NCI-H2107 treated with DMSO at 0.1 percent for 48 hours (cell line): ENCODE results near the gene MEX3C.

Experiments
- DNase-seq: peaks from one replicate; lab custom pipeline; 2025; ENCODE audit not compliant: unreplicated experiment; lab: John Stamatoyannopoulos, UW

MEX3C gene

DNA sequence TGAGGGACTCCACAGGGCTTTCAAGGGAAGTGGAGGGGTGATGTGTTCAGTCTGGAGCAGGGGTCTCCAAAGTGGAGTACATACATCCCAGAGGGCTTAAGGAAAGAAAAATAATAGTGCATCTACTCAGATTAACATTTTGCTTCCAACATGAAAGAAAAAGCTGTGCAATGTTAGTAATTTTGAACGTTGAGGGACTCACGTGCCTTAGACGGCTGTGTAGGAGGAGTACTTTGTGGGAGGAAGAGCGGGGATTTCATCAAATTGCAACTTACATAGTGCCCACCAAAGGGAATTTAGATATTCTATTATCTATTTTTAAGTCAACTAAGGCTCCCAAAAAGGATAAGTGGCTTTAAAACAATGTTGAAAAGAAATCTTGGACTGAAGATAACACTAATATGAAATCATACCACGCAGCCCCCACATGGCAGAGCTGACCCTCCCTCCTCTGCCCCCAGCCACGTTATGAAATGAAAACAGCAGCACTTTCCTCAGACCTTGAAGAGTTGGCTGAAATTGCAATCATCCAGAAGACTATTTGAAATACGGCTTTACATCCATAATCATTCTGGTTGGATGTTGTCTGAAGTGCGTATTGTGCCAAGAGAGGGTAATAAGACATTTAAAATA, 42.9 kb downstream of the MEX3C start:
- no peak for DNase-seq

- DNase-seq, result no peak
Observed at GRCh38 chr18:51153659-51154371, 43.7 kb downstream of the MEX3C start.

GRCh38 chr18:51151568-51152511, 45.6 kb downstream of the MEX3C start:
- DNase-seq, result no peak

GRCh38 chr18:51151185-51151567, 46.3 kb downstream of the MEX3C start:
- DNase-seq, result no peak

DNA sequence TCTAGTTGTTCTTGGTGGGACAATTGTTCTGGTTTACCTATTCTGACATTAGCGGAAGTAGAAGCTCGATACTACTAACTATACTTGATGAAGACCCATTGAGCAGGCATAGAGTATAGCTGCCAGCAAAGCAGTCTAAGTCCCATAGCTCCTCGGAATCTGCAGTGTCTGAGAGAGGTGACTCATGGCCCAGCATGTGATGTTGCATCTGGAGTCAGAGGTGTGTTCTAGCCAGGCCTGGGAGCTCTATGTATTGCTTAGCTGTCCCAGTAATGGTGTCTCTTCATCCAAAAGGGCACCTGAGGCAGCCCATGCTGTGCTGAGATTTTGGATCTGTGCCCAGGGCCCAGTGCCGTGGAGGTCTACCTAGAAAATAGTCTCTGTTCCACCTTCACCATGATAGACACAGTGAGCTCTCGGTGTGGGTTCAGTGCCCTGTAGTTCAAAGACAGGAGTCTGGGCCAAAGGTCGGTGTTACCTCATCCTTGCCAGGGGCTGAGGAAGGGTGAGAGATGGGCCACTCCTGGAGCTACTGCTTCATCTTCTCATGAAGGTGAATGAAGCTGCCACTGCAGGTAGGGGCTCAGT, 47.3 kb downstream of the MEX3C start:
- DNase-seq, result no peak

GRCh38 chr18:51149670-51150069, 47.8 kb downstream of the MEX3C start:
- no peak for DNase-seq

DNA sequence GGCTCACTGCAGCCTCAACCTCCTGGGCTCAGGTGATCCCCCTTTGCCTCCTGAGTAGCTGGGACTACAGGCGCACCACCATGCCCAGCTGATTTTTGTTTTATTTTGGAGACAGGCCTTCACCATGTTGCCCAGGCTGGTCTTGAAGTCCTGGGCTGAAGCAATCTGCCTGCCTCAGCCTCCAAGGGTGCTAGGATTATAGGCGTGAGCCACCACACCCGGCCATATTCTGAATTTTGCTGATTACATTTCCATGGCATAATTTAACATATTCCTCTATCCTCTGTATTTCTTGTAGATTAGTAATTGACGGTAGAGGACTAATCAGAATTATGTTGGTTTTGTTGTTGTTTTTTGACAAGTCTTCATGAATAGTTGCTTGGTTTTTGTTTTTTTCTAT, 50.6 kb downstream of the MEX3C start:
- no peak for DNase-seq

DNA sequence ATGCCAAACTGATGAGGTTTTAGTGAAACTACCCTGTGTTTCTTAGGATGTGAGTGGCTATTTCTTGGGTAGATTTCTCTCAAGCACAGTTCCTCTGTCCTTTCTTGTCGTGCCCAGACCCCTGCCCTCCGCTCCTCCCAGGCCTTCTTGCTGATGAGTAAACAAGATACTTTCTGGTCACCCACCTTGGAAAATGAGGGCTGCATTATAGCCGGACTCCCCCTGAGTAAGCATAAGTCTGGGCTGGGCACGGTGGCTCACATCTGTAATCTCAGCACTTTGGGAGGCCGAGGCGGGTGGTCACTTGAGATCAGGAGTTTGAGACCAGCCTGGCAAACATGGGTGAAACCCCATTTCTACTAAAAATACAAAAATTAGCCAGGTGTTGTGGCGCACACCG, 58.5 kb downstream of the MEX3C start:
- no peak for DNase-seq

GRCh38 chr18:51137891-51138290, 59.6 kb downstream of the MEX3C start:
- no peak for DNase-seq

DNA sequence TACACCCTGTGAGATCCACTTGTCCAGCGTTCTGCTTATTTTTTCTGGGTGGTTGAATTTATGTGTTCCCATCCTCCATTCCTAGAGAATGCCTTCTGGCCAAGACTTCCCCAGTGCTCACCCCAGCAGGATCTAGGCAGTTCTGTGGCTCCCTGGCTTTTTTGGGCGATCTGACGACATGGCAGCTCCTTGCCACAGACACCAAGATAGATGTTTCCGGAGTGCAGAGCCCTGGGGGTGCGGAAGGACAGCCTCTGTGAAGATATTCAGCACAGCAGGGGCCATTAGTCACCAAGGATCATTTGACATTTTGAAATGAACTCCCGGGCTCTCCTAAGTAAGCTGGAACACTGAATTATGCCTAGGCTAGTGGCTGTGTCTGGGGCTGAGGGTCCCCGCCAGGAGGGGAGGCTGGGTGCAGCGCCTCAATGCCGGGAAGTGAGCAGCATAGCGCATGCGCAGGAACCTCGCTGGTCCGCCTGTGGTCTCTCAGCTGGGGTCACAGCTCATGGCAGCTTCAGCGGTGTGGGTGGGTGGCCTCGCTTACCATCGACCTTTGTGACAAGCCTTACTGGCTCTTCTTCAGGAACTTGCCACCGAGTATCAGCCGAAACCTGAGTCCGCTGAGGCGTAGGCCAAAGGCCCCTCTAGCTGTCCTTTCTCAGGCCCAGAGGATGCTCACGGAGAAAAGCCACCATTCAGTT, 60.3 kb downstream of the MEX3C start:
- DNase-seq, result no peak

- no peak for DNase-seq
Observed at GRCh38 chr18:51135795-51136194, 61.7 kb downstream of the MEX3C start.

DNA sequence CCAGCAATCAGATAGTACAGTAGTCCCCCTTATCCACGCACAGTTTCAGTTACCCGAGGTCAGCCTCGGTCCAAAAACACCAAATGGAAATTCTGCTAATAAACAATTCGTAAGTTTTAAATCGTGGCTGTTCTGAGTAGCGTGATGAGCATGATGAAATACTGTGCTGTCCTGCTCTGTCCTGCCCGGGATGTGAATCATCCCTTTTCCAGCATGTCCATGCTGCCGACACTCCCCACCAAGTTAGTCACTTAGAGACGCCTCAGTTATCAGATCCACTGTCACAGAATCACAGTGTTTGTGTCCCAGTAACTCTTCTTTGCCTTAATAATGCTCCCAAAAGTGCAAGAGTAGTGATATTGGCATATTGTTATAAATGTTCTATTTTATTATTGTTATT, 62.1 kb downstream of the MEX3C start:
- DNase-seq, result no peak

DNA sequence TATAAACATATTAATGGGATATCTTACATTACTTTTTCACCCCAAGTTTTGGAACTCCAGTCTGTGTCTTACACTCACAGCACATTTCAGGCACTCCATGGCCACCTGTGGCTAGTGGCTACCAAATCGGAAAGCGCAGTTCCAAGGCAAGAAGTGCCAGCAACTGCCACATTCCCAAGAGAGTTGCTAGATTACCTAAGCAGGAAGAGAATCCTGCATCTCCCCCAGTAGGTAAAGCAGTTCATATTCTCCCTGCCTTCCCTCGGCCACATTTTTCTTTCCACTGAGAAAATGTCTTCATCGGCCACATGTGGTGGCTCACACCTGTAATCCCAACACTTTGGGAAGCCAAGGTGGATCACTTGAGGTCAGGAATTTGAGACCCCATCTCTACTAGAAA, 62.8 kb downstream of the MEX3C start:
- DNase-seq, result no peak

DNA sequence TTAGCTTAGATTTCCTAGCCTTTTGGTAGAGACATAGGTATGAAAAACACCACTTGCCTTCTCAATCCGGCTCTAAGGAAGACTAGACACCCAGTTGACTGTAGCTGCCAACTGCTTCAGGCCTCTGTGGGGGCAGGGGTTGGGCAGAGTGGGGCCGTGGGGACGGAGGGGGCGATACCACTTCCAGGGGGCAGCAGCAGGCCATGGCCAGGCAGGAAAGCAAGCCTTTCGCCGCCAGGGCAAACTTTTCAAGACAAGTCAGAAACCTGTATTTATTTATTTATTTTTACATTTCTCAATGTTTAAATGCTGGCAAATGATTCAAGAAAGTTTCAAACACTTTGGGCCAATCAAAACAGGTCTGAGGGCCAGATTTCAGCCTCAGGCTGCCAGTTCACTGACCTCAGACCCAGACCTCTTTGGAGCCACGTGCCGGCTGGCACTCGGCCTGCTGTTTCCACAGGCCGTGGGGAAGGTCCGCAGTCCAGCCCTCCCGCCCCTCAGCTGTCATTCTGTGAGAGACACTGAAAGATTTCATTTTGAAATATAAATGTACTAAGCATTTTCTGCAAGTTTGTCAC, 63.8 kb downstream of the MEX3C start:
- no peak for DNase-seq

GRCh38 chr18:51132256-51132935, 65.1 kb downstream of the MEX3C start:
- no peak for DNase-seq

GRCh38 chr18:51128533-51128932, 68.9 kb downstream of the MEX3C start:
- no peak for DNase-seq

DNA sequence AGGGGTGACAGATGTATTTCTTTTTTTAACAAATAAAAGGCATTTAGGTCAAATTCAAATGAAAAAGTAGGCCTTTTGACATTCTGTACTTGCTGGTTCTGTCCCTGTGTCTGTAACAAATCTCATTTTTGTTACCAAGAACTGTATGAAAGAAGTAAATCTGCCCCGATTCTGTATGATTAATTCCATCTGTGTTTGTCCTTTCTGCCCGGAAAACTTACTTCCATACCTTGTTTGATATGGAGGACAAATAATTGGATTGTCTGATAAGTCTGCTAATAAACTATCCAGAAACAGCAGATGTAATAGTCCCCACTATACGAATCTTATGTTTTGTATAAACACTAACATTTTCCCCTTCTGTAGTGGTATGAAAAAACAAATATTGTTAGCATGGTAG, 69.8 kb downstream of the MEX3C start:
- DNase-seq, result no peak

DNA sequence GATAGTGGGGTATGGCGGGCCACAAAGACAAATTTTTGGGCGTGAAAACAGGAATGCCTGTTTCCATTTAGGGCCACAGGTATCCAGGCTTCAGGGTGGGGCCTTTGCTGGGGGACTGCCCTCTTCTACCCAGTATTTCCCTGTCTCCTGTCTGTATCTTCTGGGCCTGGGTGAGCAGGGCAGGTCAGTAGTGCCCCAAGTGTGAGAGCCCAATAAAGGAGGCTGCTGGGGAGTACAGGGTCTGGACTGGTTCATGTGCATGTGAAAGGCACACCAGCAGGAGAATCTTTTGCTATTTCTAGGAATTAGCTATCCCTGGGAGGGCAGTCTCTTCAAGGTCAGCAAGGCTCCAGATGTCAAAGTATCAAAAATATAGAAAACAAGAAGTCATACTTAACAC, 71.5 kb downstream of the MEX3C start:
- DNase-seq, result no peak
